K562 (cell line): ENCODE measurements around the gene LUC7L. TPM values are rescaled to one million over a fixed set of nuclear protein-coding genes. Genes with fewer than 3 reads are reported as not detected.

Experiments
- ARID2 ChIP-seq: fragments of 450-650 bp; IDR thresholded peaks from 2 replicates; pipeline ENCODE4 v1.6.1; 2017; ENCODE audit warnings: antibody characterized with exemption, mild to moderate bottlenecking
- CBX8 ChIP-seq: fragments of 200-600 bp; sonication (generic); IDR thresholded peaks from 2 replicates; pipeline ENCODE4 v1.6.1; 2012; ENCODE audit warnings: borderline replicate concordance, mixed run types, low read depth, mild to moderate bottlenecking, moderate library complexity, mixed read lengths, low read length, control low read depth, inconsistent platforms; ENCODE audit not compliant: poor library complexity, severe bottlenecking; ENCODE audit errors: extremely low read depth
- DMBX1 ChIP-seq: fragments of 250-450 bp; sonication (Bioruptor Pico); IDR thresholded peaks from 2 replicates; pipeline ENCODE4 v1.8.0; 2022; ENCODE audit warnings: inconsistent platforms, mild to moderate bottlenecking, moderate library complexity, borderline replicate concordance
- E2F4 ChIP-seq: sonication (generic); formaldehyde crosslinking; IDR thresholded peaks from 2 replicates; pipeline ENCODE4 v1.8.0; 2022; ENCODE audit warnings: mild to moderate bottlenecking, low read depth, missing genetic modification reagents
- ERF ChIP-seq: fragments of 450-650 bp; formaldehyde crosslinking; IDR thresholded peaks from 2 replicates; pipeline ENCODE4 v1.4.0; 2020; ENCODE audit warnings: mild to moderate bottlenecking, mixed read lengths
- FOXJ3 ChIP-seq: sonication (generic); formaldehyde crosslinking; IDR thresholded peaks from 2 replicates; pipeline ENCODE4 v1.4.0; 2020; ENCODE audit warnings: mild to moderate bottlenecking, missing genetic modification reagents
- NFRKB ChIP-seq: fragments of 450-650 bp; IDR thresholded peaks from 2 replicates; pipeline ENCODE4 v1.6.1; 2016; ENCODE audit warnings: low read depth
- NFYB ChIP-seq: IDR thresholded peaks from 2 replicates; pipeline ENCODE4 v1.6.1; 2011; ENCODE audit warnings: mild to moderate bottlenecking, moderate library complexity; ENCODE audit not compliant: insufficient read length; ENCODE audit errors: extremely low read depth
- NRF1 ChIP-seq, 2 experiments: fragments of 450-650 bp; IDR thresholded peaks in 1 of 2; conservative IDR thresholded peaks in 1 of 2; 2 replicates each; pipeline ENCODE4 v1.6.1; 2014; ENCODE audit warnings: mild to moderate bottlenecking in 2 of 2
- PBX2 ChIP-seq, 2 experiments: IDR thresholded peaks in 1 of 2; conservative IDR thresholded peaks in 1 of 2; 2 replicates each; pipeline ENCODE4 v1.6.1; 2016; ENCODE audit warnings: low read depth in 2 of 2, mild to moderate bottlenecking in 1 of 2, missing compliant biosample characterization in 1 of 2, missing genetic modification characterization in 1 of 2, moderate library complexity in 1 of 2
- POLR2B ChIP-seq: fragments of 450-650 bp; IDR thresholded peaks from 2 replicates; pipeline ENCODE4 v1.6.1; 2018; ENCODE audit warnings: low read depth; ENCODE audit not compliant: partially characterized antibody
- POLR3G ChIP-seq: IDR thresholded peaks from 2 replicates; pipeline ENCODE4 v1.6.1; 2011; ENCODE audit not compliant: insufficient read length, insufficient replicate concordance; ENCODE audit errors: extremely low read depth
- RBM17 ChIP-seq: fragments of 200-400 bp; formaldehyde crosslinking; IDR thresholded peaks from 2 replicates; pipeline ENCODE4 v1.6.1; 2017; ENCODE audit warnings: low read depth, mild to moderate bottlenecking, low read length, borderline replicate concordance
- RFX7 ChIP-seq: fragments of 250-450 bp; sonication (Bioruptor Pico); IDR thresholded peaks from 2 replicates; pipeline ENCODE4 v1.5.1; 2021; ENCODE audit warnings: mild to moderate bottlenecking
- RNF2 ChIP-seq: sonication (generic); IDR thresholded peaks from 2 replicates; pipeline ENCODE4 v1.6.1; 2016
- SETDB1 ChIP-seq: IDR thresholded peaks from one replicate; pipeline ENCODE4 v1.6.1; 2012; ENCODE audit warnings: low read length, control low read depth, inconsistent platforms
- TGIF2 ChIP-seq: sonication (generic); formaldehyde crosslinking; IDR thresholded peaks from 2 replicates; pipeline ENCODE4 v1.8.1; 2022; ENCODE audit warnings: mild to moderate bottlenecking, missing genetic modification reagents, moderate library complexity
- ZBTB17 ChIP-seq: fragments of 450-650 bp; formaldehyde crosslinking; IDR thresholded peaks from 2 replicates; pipeline ENCODE4 v1.4.0; 2020; ENCODE audit warnings: mild to moderate bottlenecking
- ZBTB8A ChIP-seq: fragments of 450-650 bp; IDR thresholded peaks from 2 replicates; pipeline ENCODE4 v1.6.1; 2018; ENCODE audit warnings: mild to moderate bottlenecking, moderate library complexity; ENCODE audit not compliant: partially characterized antibody
- ZEB2 ChIP-seq: fragments of 450-650 bp; IDR thresholded peaks from 2 replicates; pipeline ENCODE4 v1.6.1; 2016
- ZFP30 ChIP-seq: fragments of 250-450 bp; sonication (Bioruptor Pico); IDR thresholded peaks from 2 replicates; pipeline ENCODE4 v1.8.0; 2022; ENCODE audit warnings: moderate library complexity, mild to moderate bottlenecking, inconsistent platforms, borderline replicate concordance
- ZNF165 ChIP-seq: fragments of 250-450 bp; sonication (Bioruptor Pico); IDR thresholded peaks from 2 replicates; pipeline ENCODE4 v1.4.0; 2020; ENCODE audit warnings: borderline replicate concordance
- ZNF224 ChIP-seq: sonication (generic); formaldehyde crosslinking; IDR thresholded peaks from 2 replicates; pipeline ENCODE4 v1.8.0; 2022; ENCODE audit warnings: mild to moderate bottlenecking, missing genetic modification reagents
- polyA plus RNA-seq, 8 experiments: library from polyadenylated mRNA; depleted of rRNA in 4 of 8; stranded (reverse) in 5 of 8; unstranded in 3 of 8; fragments of >200 nt; fragmentation: Nextera tagmentation in 2 of 8; fragmentation: Illumina TruSeq in 1 of 8; extraction: Ambion mirVana in 2 of 8; extraction: Trizol in 1 of 8; gene quantifications; 2 replicates each; pipeline versions ENCODE4 v1.2.1 to v1.2.3, GENCODE V29; 2011 to 2014; ENCODE audit warnings: inconsistent platforms in 1 of 8, missing spikeins in 1 of 8
- total RNA-seq, 7 experiments: library from RNA; depleted of rRNA in 6 of 7; stranded (reverse); fragments of >200 nt in 6 of 7; fragmentation: Illumina TruSeq in 2 of 7; extraction: Trizol in 2 of 7; gene quantifications; 2 replicates each; pipeline versions ENCODE4 v1.2.1 to v1.2.3, GENCODE V29; 2011 to 2021; ENCODE audit warnings: low replicate concordance in 1 of 7
- TF ChIP-seq, protein P1 (sequence below): sonication (generic); formaldehyde crosslinking; IDR thresholded peaks from 2 replicates; pipeline ENCODE4 v1.8.0; 2022; ENCODE audit warnings: missing genetic modification reagents, mild to moderate bottlenecking, borderline replicate concordance

The LUC7L gene
- total and polyA plus RNA-seq, 9 of the 15 experiments (the other 6 are each of a cell fraction or from before 2014, with no cell fraction given), result 1.7 to 93.3 (median 59.5) TPM

- no peak for TF ChIP-seq PBX2 (CRISPR knock-in tag; IDR thresholded peaks at IDR 0.05; ENCODE audit: low read depth)
- TF ChIP-seq PBX2 (tag; conservative IDR thresholded peaks at IDR 0.05; ENCODE audit: low read depth), result no peak
- peak; percentile 97 for TF ChIP-seq POLR2B
- TF ChIP-seq RBM17, result no peak
- TF ChIP-seq ZFP30 (CRISPR knock-in tag), result no peak
- TF ChIP-seq CBX8, result no peak
- no peak for TF ChIP-seq ZBTB8A
- TF ChIP-seq RNF2, result peak; percentile 90; the same call in 1 of the 2 replicates
- no peak for TF ChIP-seq ARID2
- TF ChIP-seq ZBTB17 (CRISPR knock-in tag), result peak; percentile 86
- TF ChIP-seq POLR3G, result no peak
- no peak for TF ChIP-seq ZNF224 (CRISPR knock-in tag)
- no peak for TF ChIP-seq FOXJ3 (CRISPR knock-in tag)
- no peak for TF ChIP-seq NFRKB
- TF ChIP-seq NFYB, result no peak
- TF ChIP-seq, protein P1, sequence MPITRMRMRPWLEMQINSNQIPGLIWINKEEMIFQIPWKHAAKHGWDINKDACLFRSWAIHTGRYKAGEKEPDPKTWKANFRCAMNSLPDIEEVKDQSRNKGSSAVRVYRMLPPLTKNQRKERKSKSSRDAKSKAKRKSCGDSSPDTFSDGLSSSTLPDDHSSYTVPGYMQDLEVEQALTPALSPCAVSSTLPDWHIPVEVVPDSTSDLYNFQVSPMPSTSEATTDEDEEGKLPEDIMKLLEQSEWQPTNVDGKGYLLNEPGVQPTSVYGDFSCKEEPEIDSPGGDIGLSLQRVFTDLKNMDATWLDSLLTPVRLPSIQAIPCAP (CRISPR knock-in tag), result no peak
- TF ChIP-seq ZNF165 (CRISPR knock-in tag), result peak; percentile 76; the same call in 1 of the 2 replicates
- TF ChIP-seq NRF1 (conservative IDR thresholded peaks at IDR 0.05 in 1 of 2, IDR thresholded peaks at IDR 0.05 in 1 of 2), result peak; percentile 96
- 0 out of 2 replicates have a peak, but pooled peaks have one; percentile 41 for TF ChIP-seq ERF
- TF ChIP-seq RFX7 (CRISPR knock-in tag), result no peak
- TF ChIP-seq DMBX1 (CRISPR knock-in tag), result peak; percentile 86; the same call in 1 of the 2 replicates
- TF ChIP-seq TGIF2, result no peak
- peak; percentile 59 for TF ChIP-seq SETDB1
- peak; percentile 66; the same call in 1 of the 2 replicates for TF ChIP-seq E2F4
- no peak for TF ChIP-seq ZEB2
Measured at GRCh38 chr16:228852-229730, at the start of gene LUC7L (continued).
